H9 (cell line): ENCODE data around the gene ATP2A2. TPM values are rescaled to one million over a fixed set of nuclear protein-coding genes. Genes with fewer than 3 reads are reported as not detected.

Experiments used
- DNase-seq: peaks from one replicate; pipeline ENCODE4 v3.0.0-alpha.2; 2017
- H2AFZ ChIP-seq: one replicate; pipeline ENCODE4 v1.6.1; 2013; ENCODE audit warnings: mild to moderate bottlenecking, low read length, control low read depth, moderate library complexity
- H2AK5ac ChIP-seq: 2 replicates; pipeline ENCODE4 v1.6.1; 2013; ENCODE audit warnings: low read length, control low read depth, mixed read lengths; ENCODE audit not compliant: insufficient read length
- H2BK120ac ChIP-seq: one replicate; pipeline ENCODE4 v1.6.1; 2013; ENCODE audit warnings: low read depth, mild to moderate bottlenecking, low read length, control low read depth, inconsistent platforms; ENCODE audit not compliant: poor library complexity, severe bottlenecking
- H2BK12ac ChIP-seq: 2 replicates; pipeline ENCODE4 v1.6.1; 2013; ENCODE audit warnings: low read length, control low read depth, mixed read lengths, low read depth; ENCODE audit not compliant: insufficient read length
- H2BK15ac ChIP-seq: 2 replicates; pipeline ENCODE4 v1.6.1; 2013; ENCODE audit warnings: low read depth, low read length, control low read depth
- H2BK20ac ChIP-seq: one replicate; pipeline ENCODE4 v1.6.1; 2013; ENCODE audit warnings: low read depth, mild to moderate bottlenecking, low read length, control low read depth, inconsistent platforms; ENCODE audit not compliant: poor library complexity, severe bottlenecking
- H2BK5ac ChIP-seq: 2 replicates; pipeline ENCODE4 v1.6.1; 2013; ENCODE audit warnings: low read length, control low read depth, mixed read lengths; ENCODE audit not compliant: insufficient read length
- H3K14ac ChIP-seq: 2 replicates; pipeline ENCODE4 v1.6.1; 2013; ENCODE audit warnings: low read length, control low read depth; ENCODE audit not compliant: insufficient read depth
- H3K18ac ChIP-seq: 2 replicates; pipeline ENCODE4 v1.6.1; 2013; ENCODE audit warnings: low read depth, mild to moderate bottlenecking, mixed read lengths, low read length, control low read depth; ENCODE audit not compliant: insufficient read length
- H3K23ac ChIP-seq: 2 replicates; pipeline ENCODE4 v1.6.1; 2013; ENCODE audit warnings: low read length, control low read depth, mixed read lengths, low read depth; ENCODE audit not compliant: insufficient read length
- H3K23me2 ChIP-seq: 2 replicates; pipeline ENCODE4 v1.6.1; 2013; ENCODE audit warnings: low read depth, mild to moderate bottlenecking, mixed read lengths, low read length, control low read depth; ENCODE audit not compliant: insufficient read length, poor library complexity, severe bottlenecking
- H3K27ac ChIP-seq: 2 replicates; pipeline ENCODE4 v1.5.1; 2013; ENCODE audit warnings: low read length, control low read depth, mixed read lengths, low read depth; ENCODE audit not compliant: insufficient read length
- H3K27me3 ChIP-seq: 2 replicates; pipeline ENCODE4 v1.6.1; 2013; ENCODE audit warnings: low read length, control low read depth, inconsistent platforms; ENCODE audit not compliant: insufficient read depth
- H3K4ac ChIP-seq: 2 replicates; pipeline ENCODE4 v1.6.1; 2013; ENCODE audit warnings: low read depth, mild to moderate bottlenecking, control low read depth, inconsistent platforms, low read length, moderate library complexity
- H3K4me1 ChIP-seq: 2 replicates; pipeline ENCODE4 v1.6.1; 2013; ENCODE audit warnings: low read length, control low read depth, inconsistent platforms; ENCODE audit not compliant: insufficient read depth
- H3K4me2 ChIP-seq: 2 replicates; pipeline ENCODE4 v1.6.1; 2013; ENCODE audit warnings: low read length, control low read depth, mixed read lengths; ENCODE audit not compliant: insufficient read length, insufficient read depth
- H3K56ac ChIP-seq: 2 replicates; pipeline ENCODE4 v1.6.1; 2013; ENCODE audit warnings: low read depth, mild to moderate bottlenecking, mixed read lengths, low read length, control low read depth; ENCODE audit not compliant: insufficient read length
- H3K79me1 ChIP-seq: 2 replicates; pipeline ENCODE4 v1.6.1; 2013; ENCODE audit warnings: low read depth, mild to moderate bottlenecking, moderate library complexity, low read length, control low read depth, inconsistent platforms; ENCODE audit not compliant: insufficient read depth, poor library complexity, severe bottlenecking
- H3K79me2 ChIP-seq: 2 replicates; pipeline ENCODE4 v1.6.1; 2013; ENCODE audit warnings: low read length, control low read depth, inconsistent platforms; ENCODE audit not compliant: insufficient read depth
- H3K9ac ChIP-seq: 2 replicates; pipeline ENCODE4 v1.6.1; 2013; ENCODE audit warnings: low read length, control low read depth, mixed read lengths; ENCODE audit not compliant: insufficient read length; ENCODE audit errors: extremely low read depth
- H3K9me3 ChIP-seq: one replicate; pipeline ENCODE4 v1.6.1; 2013; ENCODE audit warnings: low read depth, low read length, inconsistent platforms; ENCODE audit not compliant: control insufficient read depth
- H3T11ph ChIP-seq: one replicate; pipeline ENCODE4 v1.6.1; 2013; ENCODE audit warnings: mild to moderate bottlenecking, low read length, control low read depth, inconsistent platforms
- H4K20me1 ChIP-seq: one replicate; pipeline ENCODE4 v1.6.1; 2013; ENCODE audit not compliant: control insufficient read depth, insufficient read length, insufficient read depth
- H4K5ac ChIP-seq: 2 replicates; pipeline ENCODE4 v1.6.1; 2013; ENCODE audit warnings: low read depth, mild to moderate bottlenecking, mixed read lengths, low read length, control low read depth; ENCODE audit not compliant: insufficient read length
- H4K8ac ChIP-seq: replicated peaks from 2 replicates; pipeline ENCODE4 v1.6.1; 2013; ENCODE audit warnings: low read length, control low read depth, mixed read lengths, low read depth; ENCODE audit not compliant: insufficient read length
- H4K91ac ChIP-seq: 2 replicates; pipeline ENCODE4 v1.6.1; 2013; ENCODE audit warnings: low read depth, mild to moderate bottlenecking, moderate library complexity, mixed read lengths, low read length, control low read depth; ENCODE audit not compliant: insufficient read length
- H3K27ac Mint-ChIP-seq, 3 experiments: 2 replicates in 2 of 3; 3 replicates in 1 of 3; pipeline ENCODE4 v1.8.0; 2020 to 2021; ENCODE audit warnings: mixed read lengths in 3 of 3, mild to moderate bottlenecking in 1 of 3, moderate library complexity in 1 of 3
- H3K27me3 Mint-ChIP-seq: 2 replicates; pipeline ENCODE4 v1.8.0; 2021; ENCODE audit warnings: low read depth, mild to moderate bottlenecking, moderate library complexity, mixed read lengths
- H3K36me3 Mint-ChIP-seq, 3 experiments: 2 replicates in 2 of 3; 3 replicates in 1 of 3; pipeline ENCODE4 v1.8.0; 2020 to 2021; ENCODE audit warnings: low read depth in 3 of 3, mixed read lengths in 3 of 3; ENCODE audit not compliant: insufficient read depth in 1 of 3
- H3K4me1 Mint-ChIP-seq, 2 experiments: 2 replicates each; pipeline ENCODE4 v1.8.0; 2020; ENCODE audit warnings: mixed read lengths in 2 of 2
- H3K4me3 Mint-ChIP-seq, 2 experiments: 2 replicates in 1 of 2; 3 replicates in 1 of 2; pipeline ENCODE4 v1.8.0; 2020 to 2021; ENCODE audit warnings: mild to moderate bottlenecking in 2 of 2, mixed read lengths in 2 of 2, moderate library complexity in 1 of 2
- H3K9me3 Mint-ChIP-seq, 2 experiments: 2 replicates in 1 of 2; 3 replicates in 1 of 2; pipeline ENCODE4 v1.8.0; 2020; ENCODE audit warnings: mild to moderate bottlenecking in 2 of 2, mixed read lengths in 2 of 2, moderate library complexity in 1 of 2
- WGBS: extraction: QIAGEN DNeasy Blood & Tissue Kit; methylation state at CpG from one replicate; pipeline ENCODE4 v1.1.7; 2013; ENCODE audit warnings: missing lambda C conversion rate, low lambda C conversion rate, mixed read lengths; ENCODE audit not compliant: insufficient read length; ENCODE audit errors: extremely low coverage; 5-methylcytosine and 5-hydroxymethylcytosine counted together
- total RNA-seq: library from RNA; stranded (reverse); gene quantifications from 2 replicates; pipeline ENCODE4 v1.2.1, GENCODE V29; 2021
- TF ChIP-seq, protein P1 (sequence below): fragments of 200-600 bp; sonication (generic); conservative IDR thresholded peaks from 3 replicates; pipeline ENCODE4 v1.8.0; 2021; ENCODE audit warnings: antibody characterized with exemption, mild to moderate bottlenecking

The ATP2A2 gene
- total RNA-seq, 1 experiment from 2014 or later = 257 TPM

DNA sequence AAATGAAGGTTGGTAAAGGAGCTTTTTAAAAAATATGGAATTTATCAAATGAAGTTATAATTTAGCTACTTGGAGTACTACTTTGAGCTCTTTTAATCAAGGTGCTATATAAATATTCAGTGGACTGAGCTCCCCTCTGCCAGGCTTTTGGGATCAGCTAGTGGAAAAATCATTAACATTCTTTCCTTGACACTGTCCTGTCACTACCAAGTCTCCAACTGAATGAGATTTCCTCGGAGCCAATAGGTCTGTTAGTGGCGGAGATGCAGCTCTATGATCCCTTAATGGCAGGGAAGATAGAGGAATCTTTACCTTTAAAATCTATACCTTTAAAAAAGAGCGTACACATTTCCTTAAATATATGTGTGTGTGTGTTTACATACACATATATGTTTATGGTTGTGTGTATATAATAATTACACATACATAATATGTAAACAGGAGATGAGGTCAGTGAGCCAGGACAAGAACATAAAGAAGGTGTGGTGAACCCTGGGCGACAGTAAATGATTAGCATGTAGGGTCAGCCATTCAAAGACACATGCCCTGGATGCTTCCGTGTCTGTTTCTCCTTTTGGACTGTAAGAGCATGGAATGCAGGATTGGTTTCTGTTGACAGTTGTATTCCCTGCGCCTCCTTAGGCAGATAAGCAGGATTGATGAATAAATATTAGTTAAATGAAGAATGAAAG, 47.7 kb upstream of the ATP2A2 start:
- Histone ChIP-seq H2BK20ac (no peak overlapping the region), H3K4ac (no peak overlapping the region), H2AFZ (no peak overlapping the region), H3K14ac (no peak overlapping the region), H3K27ac (no peak overlapping the region), H3K4me1 (no peaks in the 10 kb centered on the region; the same call in 1 of the 2 replicates), H2BK120ac (no peak overlapping the region), H3K23me2 (no peaks in the 10 kb centered on the region), H2BK12ac (no peak overlapping the region), H3K56ac (no peak overlapping the region), H3K79me1 (no peaks in the 10 kb centered on the region), H3K27me3 (no peaks in the 10 kb centered on the region), H2BK15ac (no peak overlapping the region), H4K5ac (no peak overlapping the region), H3K9me3 (no peaks in the 10 kb centered on the region), H4K91ac (no peak overlapping the region), H4K8ac (no peak overlapping the region), H3T11ph (no peak overlapping the region), H3K4me2 (no peak overlapping the region), H2BK5ac (no peak overlapping the region), H3K18ac (no peak overlapping the region), H3K23ac (no peak overlapping the region), H3K9ac (no peak overlapping the region), H3K79me2 (no peaks in the 10 kb centered on the region), H2AK5ac (no peak overlapping the region), H4K20me1 (no peaks in the 10 kb centered on the region)
- Mint-ChIP-seq H3K9me3 (no peaks in the 10 kb centered on the region), H3K27ac (no peak overlapping the region), H3K4me1 (peaks cover 4 to 5% of the 10 kb centered on the region in 2 experiments), H3K4me3 (no peak overlapping the region), H3K36me3 (0 out of 7 replicates have a peak, but pooled peaks cover 0 to 1% (median 0%) of the 10 kb centered on the region in 3 experiments), H3K27me3 (no peaks in the 10 kb centered on the region; the same call in 1 of the 2 replicates)
- no peak for DNase-seq
- WGBS = no CpG with 5 or more reads among the region's 6 CpGs
- TF ChIP-seq, protein P1, sequence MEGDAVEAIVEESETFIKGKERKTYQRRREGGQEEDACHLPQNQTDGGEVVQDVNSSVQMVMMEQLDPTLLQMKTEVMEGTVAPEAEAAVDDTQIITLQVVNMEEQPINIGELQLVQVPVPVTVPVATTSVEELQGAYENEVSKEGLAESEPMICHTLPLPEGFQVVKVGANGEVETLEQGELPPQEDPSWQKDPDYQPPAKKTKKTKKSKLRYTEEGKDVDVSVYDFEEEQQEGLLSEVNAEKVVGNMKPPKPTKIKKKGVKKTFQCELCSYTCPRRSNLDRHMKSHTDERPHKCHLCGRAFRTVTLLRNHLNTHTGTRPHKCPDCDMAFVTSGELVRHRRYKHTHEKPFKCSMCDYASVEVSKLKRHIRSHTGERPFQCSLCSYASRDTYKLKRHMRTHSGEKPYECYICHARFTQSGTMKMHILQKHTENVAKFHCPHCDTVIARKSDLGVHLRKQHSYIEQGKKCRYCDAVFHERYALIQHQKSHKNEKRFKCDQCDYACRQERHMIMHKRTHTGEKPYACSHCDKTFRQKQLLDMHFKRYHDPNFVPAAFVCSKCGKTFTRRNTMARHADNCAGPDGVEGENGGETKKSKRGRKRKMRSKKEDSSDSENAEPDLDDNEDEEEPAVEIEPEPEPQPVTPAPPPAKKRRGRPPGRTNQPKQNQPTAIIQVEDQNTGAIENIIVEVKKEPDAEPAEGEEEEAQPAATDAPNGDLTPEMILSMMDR = no peak
